GM20431 (cell line): Measurements from ENCODE around the gene UBAC2.

ENCODE experiments used
- in situ Hi-C: fragments of 300-500 bp; cut with MseI, MboI; formaldehyde crosslinking; loops from one replicate; pipeline ENCODE4 v1.15.0; 2020; ENCODE audit warnings: low sequenced_read_pairs; ENCODE audit not compliant: unreplicated experiment

UBAC2 gene

DNA sequence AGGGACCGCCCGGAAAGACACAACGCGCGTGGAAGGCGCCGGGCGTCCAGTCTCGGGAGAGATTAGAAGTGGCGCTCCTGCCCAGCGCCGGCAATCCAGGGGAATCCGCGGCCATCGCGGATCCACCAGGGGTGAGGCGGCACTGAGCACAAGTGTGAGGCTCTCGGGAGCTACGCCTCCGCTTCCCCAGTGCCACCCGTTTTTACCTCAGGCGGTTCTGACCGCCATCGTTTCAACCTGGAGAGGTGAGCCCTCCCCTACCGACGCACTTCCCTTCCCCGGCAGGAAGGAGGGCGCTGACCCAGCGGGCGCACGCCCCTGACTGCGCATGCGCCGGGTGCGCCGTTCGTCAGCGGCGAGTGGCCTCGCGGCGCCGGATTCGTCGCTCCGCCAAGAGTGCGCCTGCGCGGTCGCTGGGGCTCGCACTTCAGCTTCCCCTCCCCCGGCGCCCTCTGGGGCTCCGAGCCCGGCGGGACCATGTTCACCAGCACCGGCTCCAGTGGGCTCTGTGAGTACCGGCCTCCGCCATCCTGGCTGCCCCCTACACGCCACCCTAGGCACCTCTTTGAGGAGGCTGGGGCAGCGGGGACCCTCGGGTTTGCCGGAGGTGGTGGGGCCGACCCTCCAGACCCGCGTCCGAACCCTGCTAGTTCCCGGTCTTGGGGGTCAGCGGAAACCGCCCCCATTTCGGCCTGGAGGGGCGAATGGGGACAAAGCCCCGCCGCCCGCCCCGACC, at the start of gene UBAC2:
TSS of gene UBAC2 (plus strand) at position 423 of the 736 bp plus-strand sequence. CDS start at position 478, 55 bp downstream.
- in situ Hi-C loops = no loop called here

- in situ Hi-C loops = no loop called here
Observed at GRCh38 chr13:99151516-99151915, 49.1 kb upstream of the UBAC2 start.

- in situ Hi-C loops = no loop called here
Observed at GRCh38 chr13:99153219-99153618, 47.4 kb upstream of the UBAC2 start.

DNA sequence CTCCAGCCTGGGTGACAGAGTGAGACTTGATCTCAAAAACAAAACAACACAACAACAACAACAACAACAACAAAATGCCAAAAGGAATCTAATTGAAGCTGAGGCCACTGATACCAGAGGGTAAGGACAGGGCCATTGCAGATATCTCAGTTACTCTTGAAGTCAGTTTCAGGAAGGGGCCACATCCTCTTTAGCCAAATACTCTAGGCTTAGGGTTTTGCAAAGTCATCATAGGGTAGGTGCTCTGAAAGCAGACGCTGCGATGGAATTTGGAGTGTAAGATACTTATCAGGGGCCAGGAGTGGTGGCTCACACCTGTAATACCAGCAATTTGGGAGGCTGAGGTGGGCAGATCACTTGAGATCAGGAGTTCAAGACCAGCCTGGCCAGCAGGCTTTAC, 46.6 kb upstream of the UBAC2 start:
- in situ Hi-C loops = no loop called here

GRCh38 chr13:99155821-99156220, 44.8 kb upstream of the UBAC2 start:
- in situ Hi-C loops = no loop called here

GRCh38 chr13:99157046-99157445, 43.6 kb upstream of the UBAC2 start:
- in situ Hi-C loops = no loop called here

DNA sequence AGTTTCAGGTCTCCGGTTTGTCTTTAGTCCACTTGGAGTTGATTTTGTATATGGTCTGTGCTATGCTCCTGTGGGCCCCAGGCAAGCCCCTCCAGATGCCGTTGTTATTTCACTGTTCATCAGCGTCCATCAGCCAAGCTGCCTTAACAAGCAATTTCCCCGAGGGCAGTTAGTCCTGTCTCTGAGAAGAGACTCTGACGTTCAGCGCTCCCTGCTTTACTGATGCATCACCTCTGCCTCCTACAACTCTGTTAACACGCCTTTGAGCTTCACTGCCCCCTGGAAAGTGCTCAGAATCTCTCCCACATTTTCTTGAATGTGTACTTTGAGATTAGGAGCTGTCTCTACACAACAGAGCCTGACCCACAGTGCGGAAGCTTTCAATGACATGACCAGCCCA, 41.8 kb upstream of the UBAC2 start:
- in situ Hi-C loops = no loop called here

DNA sequence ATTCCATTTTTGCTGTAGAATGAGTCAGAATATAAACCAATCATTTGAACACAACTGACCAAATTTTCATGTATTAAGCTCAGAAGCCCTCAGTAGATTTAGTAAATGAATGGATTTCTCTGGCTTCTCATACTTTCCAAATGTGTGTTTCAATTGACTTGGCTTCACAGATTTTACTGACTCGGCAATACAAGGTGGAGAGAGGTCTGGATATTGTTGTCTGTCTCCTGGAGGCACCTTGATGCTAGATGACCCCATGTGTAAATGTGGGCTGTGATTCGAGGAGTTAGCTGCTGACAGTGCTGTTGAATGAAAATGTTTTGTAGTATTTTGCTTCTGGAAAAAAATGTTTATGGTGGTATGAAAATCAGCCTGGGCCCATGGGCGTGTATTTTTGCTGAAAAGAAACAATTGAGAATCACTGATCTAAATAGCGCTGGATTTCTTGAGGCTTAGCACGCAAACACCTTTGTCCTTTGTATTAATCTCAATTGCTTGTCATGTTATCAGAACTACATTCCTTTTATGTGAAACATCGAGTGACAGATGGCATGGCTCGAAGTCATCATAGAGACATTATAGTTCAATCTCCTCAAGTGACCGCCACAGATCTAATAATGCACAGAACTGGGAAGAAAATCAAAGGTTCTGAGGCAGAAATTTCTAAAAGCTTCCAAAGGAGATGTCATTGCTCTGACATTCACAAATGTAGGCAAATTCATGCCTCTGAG, 41.2 kb upstream of the UBAC2 start:
- in situ Hi-C loops = no loop called here

- in situ Hi-C loops = no loop called here
Observed at GRCh38 chr13:99160415-99160814, 40.2 kb upstream of the UBAC2 start.

DNA sequence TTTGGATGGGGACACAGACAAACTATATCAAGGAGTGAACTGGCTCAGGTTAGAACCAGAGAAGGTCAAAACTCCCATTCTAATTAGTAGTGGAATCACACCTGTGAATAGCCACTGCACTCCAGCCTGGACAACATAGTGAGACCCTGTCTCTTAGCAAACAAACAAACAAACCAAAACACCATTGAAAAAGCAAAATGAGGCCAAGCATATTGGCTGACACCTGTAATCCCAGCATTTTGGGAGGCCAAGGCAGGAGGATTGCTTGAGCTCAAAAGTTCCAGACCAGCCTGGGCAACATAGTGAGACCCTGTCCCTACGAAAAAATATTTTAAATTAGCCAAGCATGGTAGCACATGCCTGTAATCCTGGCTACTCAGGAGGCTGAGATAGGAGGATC, 39.1 kb upstream of the UBAC2 start:
- in situ Hi-C loops = no loop called here

DNA sequence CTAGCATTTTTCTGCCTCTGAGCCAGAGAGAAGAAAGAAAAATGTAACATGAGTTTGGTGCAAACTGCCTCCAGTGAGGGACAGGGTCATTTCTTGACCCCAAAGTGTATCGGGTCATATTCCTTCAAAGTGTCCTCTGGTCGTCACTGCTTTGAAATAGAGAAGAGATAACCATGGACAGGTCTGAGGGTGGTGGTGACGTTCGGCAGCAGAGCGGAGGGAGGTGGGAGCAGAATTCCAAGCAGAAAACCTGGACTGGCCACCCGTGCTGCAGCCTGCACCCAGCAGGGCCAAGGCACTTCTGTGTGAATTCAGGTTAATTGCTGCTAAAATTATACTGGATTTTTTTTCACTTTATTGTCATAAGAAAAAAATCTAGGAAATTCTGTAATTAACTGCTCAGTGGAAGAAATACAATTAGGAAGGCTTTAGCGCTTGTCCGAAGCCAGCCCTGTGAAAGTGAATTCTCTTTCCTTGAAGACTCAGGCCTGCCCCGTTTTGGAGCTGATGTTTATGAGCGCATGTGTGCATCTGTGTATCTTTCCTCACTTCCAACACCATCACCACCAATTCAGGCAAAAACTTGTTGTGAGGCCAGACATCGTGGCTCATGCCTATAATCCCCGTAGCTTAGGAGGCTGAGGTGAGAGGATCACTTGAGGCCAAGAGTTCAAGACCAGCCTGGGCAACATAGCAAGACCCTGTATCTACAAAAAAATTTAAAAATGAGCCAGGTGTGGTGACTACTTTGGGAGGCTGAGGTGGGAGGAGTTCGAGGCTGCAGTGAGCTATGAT, 37.9 kb upstream of the UBAC2 start:
- in situ Hi-C loops = no loop called here

DNA sequence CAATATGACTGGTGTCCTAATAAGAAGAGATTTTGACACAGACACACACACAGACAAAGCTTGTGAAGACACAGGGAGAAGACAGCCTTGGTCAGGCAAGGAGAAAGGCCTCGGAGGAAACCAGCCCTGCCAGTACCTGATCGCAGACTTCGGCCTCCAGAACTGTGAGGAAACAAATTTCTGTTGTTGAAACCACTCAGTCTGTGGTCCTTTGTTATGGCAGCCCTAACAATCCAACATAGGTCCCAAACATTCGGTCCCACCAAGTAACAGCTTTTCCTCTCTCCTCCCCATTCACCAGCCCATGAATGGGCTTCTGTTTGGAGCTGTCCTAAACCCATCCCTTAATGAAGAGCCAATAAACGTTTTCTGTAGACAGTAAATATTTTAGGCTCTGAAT, 36.4 kb upstream of the UBAC2 start:
- in situ Hi-C loops = no loop called here

DNA sequence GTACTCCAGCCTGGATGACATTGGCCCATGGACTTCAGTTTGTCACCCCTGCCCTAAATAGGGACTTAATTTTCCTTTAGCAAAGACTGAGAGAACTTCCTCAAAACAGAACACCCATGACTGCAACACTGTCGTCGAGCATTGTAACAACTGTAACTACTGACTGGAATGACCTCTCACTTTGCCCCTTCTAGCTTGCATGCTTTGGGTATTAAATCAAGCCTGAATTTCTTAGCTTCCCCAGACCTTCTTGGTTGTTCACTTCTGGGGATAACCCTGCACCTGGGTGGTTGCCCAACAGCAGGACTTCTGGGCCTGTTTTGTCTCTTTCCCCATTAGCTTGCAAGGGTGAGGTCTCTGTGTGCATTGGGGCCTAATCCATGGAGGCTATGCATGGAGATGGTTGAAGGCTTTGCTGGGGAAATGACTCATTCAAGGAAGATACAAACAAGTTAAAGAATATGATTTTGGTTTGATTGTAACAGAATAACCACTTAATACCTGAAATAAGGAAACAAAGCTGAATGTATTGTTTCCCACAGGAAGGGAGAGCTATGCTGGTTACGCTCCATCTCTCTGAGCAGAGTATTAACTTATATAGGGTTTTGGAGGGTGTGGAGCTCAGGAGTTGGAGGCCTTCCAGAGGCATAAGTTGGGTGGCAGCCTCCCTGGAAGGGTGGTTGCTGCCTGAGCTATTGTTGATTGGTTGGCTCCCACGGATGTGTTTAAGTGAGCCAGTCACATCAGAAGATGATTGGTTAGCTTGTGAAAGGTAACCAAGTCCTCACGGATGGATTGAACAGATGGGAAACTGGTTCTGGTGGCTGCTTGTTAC, 34.7 kb upstream of the UBAC2 start:
- in situ Hi-C loops = no loop called here

- in situ Hi-C loops = no loop called here
Observed at GRCh38 chr13:99172951-99173350, 27.7 kb upstream of the UBAC2 start.

DNA sequence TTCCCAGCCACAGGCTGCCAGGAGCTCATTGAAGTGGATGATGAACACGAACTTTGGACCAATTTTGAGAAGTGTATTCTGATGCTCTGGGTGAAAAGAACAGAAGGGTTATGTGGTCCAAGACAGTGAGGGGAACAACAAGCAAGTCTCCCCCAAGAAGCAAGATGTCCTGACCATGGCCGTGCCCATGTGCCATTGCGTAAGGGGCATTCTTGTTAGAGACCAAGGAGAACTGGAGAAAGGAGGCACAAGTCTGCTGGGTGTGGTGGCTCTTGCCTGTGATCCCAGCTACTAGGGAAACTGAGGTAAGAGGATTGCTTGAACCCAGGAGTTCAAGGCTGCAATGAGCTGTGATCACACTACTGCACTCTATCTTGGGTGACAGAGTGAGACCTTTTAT, 27.0 kb upstream of the UBAC2 start:
- in situ Hi-C loops = no loop called here

- in situ Hi-C loops = no loop called here
Observed at GRCh38 chr13:99174533-99175100, 26.0 kb upstream of the UBAC2 start.

DNA sequence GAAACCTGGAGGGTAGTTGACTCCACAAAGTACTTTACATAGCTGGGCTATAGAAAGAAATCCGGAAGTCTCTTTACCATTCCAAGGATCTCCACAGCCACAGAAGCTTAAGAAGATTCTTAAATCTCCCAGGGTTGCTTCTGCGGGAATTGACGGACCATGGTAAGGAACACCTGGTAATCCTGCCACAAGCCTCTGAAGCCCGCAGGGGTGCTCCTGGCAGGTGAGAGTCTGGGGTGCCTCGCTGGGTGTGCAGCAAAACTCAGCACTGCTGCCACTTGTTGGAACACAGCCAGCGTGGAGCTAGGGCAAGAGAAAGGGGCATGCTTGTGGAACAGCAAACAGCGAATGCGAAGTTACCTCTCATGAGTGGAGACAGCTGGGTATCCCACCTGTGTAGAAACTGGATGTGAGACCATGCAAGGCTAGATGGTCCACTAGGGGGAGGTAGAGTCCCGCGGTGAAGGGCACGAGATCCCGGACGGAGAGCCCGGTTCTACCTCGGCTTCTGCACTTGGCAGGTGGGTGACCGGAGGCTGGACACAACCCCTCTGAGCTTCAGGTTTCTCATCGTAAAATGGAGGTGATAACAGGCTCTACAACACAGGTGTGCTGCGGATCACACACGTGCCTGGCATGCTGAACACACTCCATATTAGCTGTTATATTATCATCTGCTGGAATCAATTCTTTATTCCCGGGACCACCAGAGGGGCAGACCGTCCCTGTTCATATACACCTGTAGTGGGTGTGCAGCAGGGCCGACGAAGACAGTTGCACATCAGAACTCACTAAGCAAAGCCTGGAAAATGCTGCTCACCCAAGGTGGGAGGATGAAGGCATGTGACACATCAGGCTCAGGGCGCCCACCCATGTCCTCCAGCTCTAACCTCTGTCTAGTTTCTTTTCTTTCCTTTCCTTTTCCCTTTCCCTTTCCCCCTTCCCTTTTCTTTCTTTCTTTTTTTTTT, 24.1 kb upstream of the UBAC2 start:
- in situ Hi-C loops = no loop called here

DNA sequence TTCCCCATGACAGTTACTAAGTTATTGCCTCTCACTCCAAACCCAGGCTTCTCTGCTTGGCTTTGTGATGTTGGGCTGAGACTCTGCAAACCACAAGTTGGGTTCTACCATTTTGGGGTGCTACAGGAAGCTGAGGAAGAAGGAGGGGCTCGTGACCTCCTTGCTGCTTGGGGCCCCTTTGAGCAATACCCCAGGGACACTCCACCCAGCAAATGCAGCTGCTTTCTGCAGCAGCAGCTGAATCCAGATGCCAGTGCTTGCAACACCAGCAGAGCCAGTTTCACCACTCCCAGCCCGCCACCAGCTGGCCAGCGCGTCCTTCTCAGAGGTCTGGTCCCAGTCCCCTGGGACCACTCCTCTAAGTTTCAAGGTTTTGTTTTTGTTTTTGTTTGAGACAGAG, 22.0 kb upstream of the UBAC2 start:
- in situ Hi-C loops = no loop called here

- in situ Hi-C loops = no loop called here
Observed at GRCh38 chr13:99179460-99179859, 21.2 kb upstream of the UBAC2 start.
